ENCODE measurements around the gene PMP22.

The PMP22 gene

DNA sequence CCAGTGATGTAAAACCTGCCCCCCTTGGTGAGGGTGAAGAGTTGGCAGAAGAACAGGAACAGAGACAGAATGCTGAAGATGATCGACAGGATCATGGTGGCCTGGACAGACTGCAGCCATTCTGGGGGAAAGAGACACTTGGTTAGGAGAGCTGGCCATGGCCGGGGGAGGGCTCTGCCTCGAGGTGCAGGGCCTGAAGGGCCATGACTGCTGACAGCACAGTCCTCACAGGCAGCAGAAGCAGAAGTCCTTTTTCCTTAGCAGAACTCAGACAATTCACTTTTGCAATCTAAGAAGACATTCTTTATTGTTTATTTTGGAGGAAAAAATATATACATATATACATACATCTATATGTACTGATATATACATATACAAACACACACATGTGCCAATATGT is 25.6 kb downstream of the PMP22 start:
- no peaks in the 10 kb centered on the region for H3K9me3 ChIP-seq (ENCODE audit: insufficient read depth, low read length)
- H3K9ac ChIP-seq (ENCODE audit: low read length): no peak overlapping the region
- H3K4me2 ChIP-seq (ENCODE audit: low read length): no peak overlapping the region

DNA sequence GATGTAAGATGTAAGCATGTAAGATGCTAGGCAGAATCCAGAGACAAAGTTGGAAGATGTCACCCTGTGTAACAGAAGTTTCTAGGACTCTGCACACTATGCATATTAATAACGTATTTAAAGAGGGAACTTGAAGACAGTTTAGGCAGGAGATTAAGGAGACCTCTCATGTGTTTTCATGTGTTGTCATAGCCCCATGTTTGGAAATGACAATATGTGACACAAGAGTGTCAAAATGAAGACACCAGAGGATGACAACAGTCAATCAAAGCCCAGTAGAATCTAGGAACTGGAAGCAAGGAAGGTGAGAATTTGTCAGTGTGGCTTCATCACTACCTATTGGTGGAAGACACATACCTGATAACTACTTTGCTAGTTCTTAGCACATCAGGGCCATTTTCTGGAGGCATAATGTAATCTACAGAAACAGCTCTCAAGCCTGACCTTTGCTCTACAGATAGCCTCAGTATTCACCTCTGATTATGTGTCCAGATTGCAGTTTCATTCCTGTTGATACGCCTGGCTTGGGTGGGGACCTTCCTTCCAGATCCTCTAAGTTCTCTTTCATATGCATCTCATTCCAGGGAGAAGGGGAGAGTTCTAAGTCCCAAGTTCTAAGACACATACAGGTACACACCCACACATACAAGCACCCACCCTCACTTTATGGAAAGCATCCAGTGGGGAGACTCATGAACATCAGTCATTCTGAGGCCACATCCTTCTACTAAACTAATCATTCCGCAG is 26.3 kb downstream of the PMP22 start:
- H4K20me1 ChIP-seq (ENCODE audit: insufficient read depth, low read length): no peaks in the 10 kb centered on the region
- H3K4me1 ChIP-seq (ENCODE audit: low read length): peaks cover 6% of the 10 kb centered on the region; the same call in 1 of the 2 replicates
- H3K79me2 ChIP-seq (ENCODE audit: low read length): no peaks in the 10 kb centered on the region
- H3K4me3 ChIP-seq (ENCODE audit: low read length): no peak overlapping the region
- no peak overlapping the region for H3K9ac ChIP-seq (ENCODE audit: low read length)
- no peak overlapping the region for H3K27ac ChIP-seq (ENCODE audit: low read length)
- H3K9me3 ChIP-seq (ENCODE audit: insufficient read depth, low read length): no peaks in the 10 kb centered on the region
- no peak overlapping the region for H3K4me2 ChIP-seq (ENCODE audit: low read length)
- H3K36me3 ChIP-seq (replicated peaks; ENCODE audit: low read depth, low read length): no peaks in the 10 kb centered on the region
- H2AFZ ChIP-seq (ENCODE audit: low read depth, low read length): no peak overlapping the region
- TF ChIP-seq EZH2phosphoT487 (IDR thresholded peaks at IDR 0.05; ENCODE audit: low read depth): no peak
- TF ChIP-seq, protein P1, sequence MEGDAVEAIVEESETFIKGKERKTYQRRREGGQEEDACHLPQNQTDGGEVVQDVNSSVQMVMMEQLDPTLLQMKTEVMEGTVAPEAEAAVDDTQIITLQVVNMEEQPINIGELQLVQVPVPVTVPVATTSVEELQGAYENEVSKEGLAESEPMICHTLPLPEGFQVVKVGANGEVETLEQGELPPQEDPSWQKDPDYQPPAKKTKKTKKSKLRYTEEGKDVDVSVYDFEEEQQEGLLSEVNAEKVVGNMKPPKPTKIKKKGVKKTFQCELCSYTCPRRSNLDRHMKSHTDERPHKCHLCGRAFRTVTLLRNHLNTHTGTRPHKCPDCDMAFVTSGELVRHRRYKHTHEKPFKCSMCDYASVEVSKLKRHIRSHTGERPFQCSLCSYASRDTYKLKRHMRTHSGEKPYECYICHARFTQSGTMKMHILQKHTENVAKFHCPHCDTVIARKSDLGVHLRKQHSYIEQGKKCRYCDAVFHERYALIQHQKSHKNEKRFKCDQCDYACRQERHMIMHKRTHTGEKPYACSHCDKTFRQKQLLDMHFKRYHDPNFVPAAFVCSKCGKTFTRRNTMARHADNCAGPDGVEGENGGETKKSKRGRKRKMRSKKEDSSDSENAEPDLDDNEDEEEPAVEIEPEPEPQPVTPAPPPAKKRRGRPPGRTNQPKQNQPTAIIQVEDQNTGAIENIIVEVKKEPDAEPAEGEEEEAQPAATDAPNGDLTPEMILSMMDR (IDR thresholded peaks at IDR 0.05; ENCODE audit: low read depth, low read length): no peak
- H3K27me3 ChIP-seq (ENCODE audit: low read depth, low read length): no peaks in the 10 kb centered on the region

More for the DNA sequence above, 25.6 kb downstream of the PMP22 start:
- H3K27ac ChIP-seq (ENCODE audit: low read length): no peak overlapping the region
- H3K4me3 ChIP-seq (ENCODE audit: low read length): no peak overlapping the region
- TF ChIP-seq EZH2phosphoT487 (IDR thresholded peaks at IDR 0.05; ENCODE audit: low read depth): no peak
- TF ChIP-seq, protein P1 (IDR thresholded peaks at IDR 0.05; ENCODE audit: low read depth, low read length): no peak
- peaks cover 6% of the 10 kb centered on the region; the same call in 1 of the 2 replicates for H3K4me1 ChIP-seq (ENCODE audit: low read length)
- no peaks in the 10 kb centered on the region for H3K79me2 ChIP-seq (ENCODE audit: low read length)
- H3K27me3 ChIP-seq (ENCODE audit: low read depth, low read length): no peaks in the 10 kb centered on the region
- no peaks in the 10 kb centered on the region for H3K36me3 ChIP-seq (replicated peaks; ENCODE audit: low read depth, low read length)
- H4K20me1 ChIP-seq (ENCODE audit: insufficient read depth, low read length): no peaks in the 10 kb centered on the region
- no peak overlapping the region for H2AFZ ChIP-seq (ENCODE audit: low read depth, low read length)

DNA sequence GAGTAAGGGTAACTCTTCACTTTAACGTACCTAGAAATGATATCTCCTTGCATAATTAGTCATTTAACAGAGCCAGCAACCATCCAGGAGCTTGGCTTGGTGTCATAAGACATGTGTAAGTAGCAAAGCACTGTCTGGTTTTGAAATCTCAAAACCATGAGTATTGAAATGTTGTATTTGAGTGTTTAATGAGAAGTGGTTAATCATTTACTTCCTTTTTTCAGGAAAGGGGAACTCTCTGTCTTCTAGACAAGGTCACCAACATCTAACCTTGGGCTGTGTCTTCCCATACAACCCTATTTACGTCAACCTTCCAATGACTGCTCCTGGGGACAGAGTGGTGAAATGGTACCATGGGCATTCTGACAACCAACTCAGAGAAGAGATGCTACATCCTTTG is 27.1 kb downstream of the PMP22 start:
- Histone ChIP-seq H3K4me3 (ENCODE audit: low read length) (no peak overlapping the region), H3K36me3 (replicated peaks; ENCODE audit: low read depth, low read length) (no peaks in the 10 kb centered on the region), H3K27me3 (ENCODE audit: low read depth, low read length) (no peaks in the 10 kb centered on the region), H3K79me2 (ENCODE audit: low read length) (no peaks in the 10 kb centered on the region), H3K9ac (ENCODE audit: low read length) (no peak overlapping the region), H3K4me2 (ENCODE audit: low read length) (no peak overlapping the region), H3K9me3 (ENCODE audit: insufficient read depth, low read length) (no peaks in the 10 kb centered on the region), H4K20me1 (ENCODE audit: insufficient read depth, low read length) (no peaks in the 10 kb centered on the region), H3K4me1 (ENCODE audit: low read length) (peaks cover 6% of the 10 kb centered on the region; the same call in 1 of the 2 replicates), H3K27ac (ENCODE audit: low read length) (no peak overlapping the region), H2AFZ (ENCODE audit: low read depth, low read length) (no peak overlapping the region)
- no peak for TF ChIP-seq EZH2phosphoT487 (IDR thresholded peaks at IDR 0.05; ENCODE audit: low read depth)
- TF ChIP-seq, protein P1 (IDR thresholded peaks at IDR 0.05; ENCODE audit: low read depth, low read length): no peak

GRCh38 chr17:15237106-15237425 is 28.1 kb downstream of the PMP22 start:
- Histone ChIP-seq H3K36me3 (replicated peaks; ENCODE audit: low read depth, low read length) (no peaks in the 10 kb centered on the region), H3K27ac (ENCODE audit: low read length) (no peak overlapping the region)

More at GRCh38 chr17:15237106-15237425, 28.1 kb downstream of the PMP22 start:
- H3K4me2 ChIP-seq (ENCODE audit: low read length): no peak overlapping the region
- no peaks in the 10 kb centered on the region for H3K9me3 ChIP-seq (ENCODE audit: insufficient read depth, low read length)
- no peaks in the 10 kb centered on the region for H3K79me2 ChIP-seq (ENCODE audit: low read length)
- H2AFZ ChIP-seq (ENCODE audit: low read depth, low read length): no peak overlapping the region
- H3K4me3 ChIP-seq (ENCODE audit: low read length): no peak overlapping the region
- no peak for TF ChIP-seq EZH2phosphoT487 (IDR thresholded peaks at IDR 0.05; ENCODE audit: low read depth)
- TF ChIP-seq, protein P1 (IDR thresholded peaks at IDR 0.05; ENCODE audit: low read depth, low read length): no peak
- H3K9ac ChIP-seq (ENCODE audit: low read length): no peak overlapping the region
- no peaks in the 10 kb centered on the region for H3K27me3 ChIP-seq (ENCODE audit: low read depth, low read length)
- no peaks in the 10 kb centered on the region for H4K20me1 ChIP-seq (ENCODE audit: insufficient read depth, low read length)
- peaks cover 6% of the 10 kb centered on the region; the same call in 1 of the 2 replicates for H3K4me1 ChIP-seq (ENCODE audit: low read length)
